T-helper 1 cell (primary cell): ENCODE data around the gene SMC2.

Experiments used
- DNase-seq, 5 donors: peaks; one replicate each; pipeline ENCODE4 v3.0.0-alpha.2; 2012 to 2020

Gene SMC2

GRCh38 chr9:104107799-104108198 is 13.7 kb downstream of the SMC2 start:
- no peak for DNase-seq

GRCh38 chr9:104108315-104108714 is 14.2 kb downstream of the SMC2 start:
- DNase-seq = no peak

GRCh38 chr9:104110509-104110908 is 16.4 kb downstream of the SMC2 start:
- DNase-seq = no peak

- no peak for DNase-seq
These were observed 24.8 kb downstream of the SMC2 start for GRCh38 chr9:104118916-104119315.

- no peak for DNase-seq
These were observed 26.9 kb downstream of the SMC2 start for GRCh38 chr9:104121022-104121421.

GRCh38 chr9:104138243-104138868 is 44.2 kb downstream of the SMC2 start:
- no peak for DNase-seq

GRCh38 chr9:104142799-104143549 is 48.9 kb downstream of the SMC2 start:
- peak in 1 of 5 donors; percentile 6 for DNase-seq

GRCh38 chr9:104143550-104143910 is 49.4 kb downstream of the SMC2 start:
- DNase-seq = peak in 1 of 5 donors; percentile 2

GRCh38 chr9:104144336-104144735 is 50.2 kb downstream of the SMC2 start:
- no peak for DNase-seq

GRCh38 chr9:104173067-104173466 is 79.0 kb downstream of the SMC2 start:
- no peak for DNase-seq

- no peak for DNase-seq
These were observed 83.0 kb downstream of the SMC2 start for GRCh38 chr9:104177003-104177611.

- DNase-seq = no peak
These were observed 83.6 kb downstream of the SMC2 start for GRCh38 chr9:104177676-104178075.
